ENCODE data around the gene NFIL3.

Gene NFIL3

DNA sequence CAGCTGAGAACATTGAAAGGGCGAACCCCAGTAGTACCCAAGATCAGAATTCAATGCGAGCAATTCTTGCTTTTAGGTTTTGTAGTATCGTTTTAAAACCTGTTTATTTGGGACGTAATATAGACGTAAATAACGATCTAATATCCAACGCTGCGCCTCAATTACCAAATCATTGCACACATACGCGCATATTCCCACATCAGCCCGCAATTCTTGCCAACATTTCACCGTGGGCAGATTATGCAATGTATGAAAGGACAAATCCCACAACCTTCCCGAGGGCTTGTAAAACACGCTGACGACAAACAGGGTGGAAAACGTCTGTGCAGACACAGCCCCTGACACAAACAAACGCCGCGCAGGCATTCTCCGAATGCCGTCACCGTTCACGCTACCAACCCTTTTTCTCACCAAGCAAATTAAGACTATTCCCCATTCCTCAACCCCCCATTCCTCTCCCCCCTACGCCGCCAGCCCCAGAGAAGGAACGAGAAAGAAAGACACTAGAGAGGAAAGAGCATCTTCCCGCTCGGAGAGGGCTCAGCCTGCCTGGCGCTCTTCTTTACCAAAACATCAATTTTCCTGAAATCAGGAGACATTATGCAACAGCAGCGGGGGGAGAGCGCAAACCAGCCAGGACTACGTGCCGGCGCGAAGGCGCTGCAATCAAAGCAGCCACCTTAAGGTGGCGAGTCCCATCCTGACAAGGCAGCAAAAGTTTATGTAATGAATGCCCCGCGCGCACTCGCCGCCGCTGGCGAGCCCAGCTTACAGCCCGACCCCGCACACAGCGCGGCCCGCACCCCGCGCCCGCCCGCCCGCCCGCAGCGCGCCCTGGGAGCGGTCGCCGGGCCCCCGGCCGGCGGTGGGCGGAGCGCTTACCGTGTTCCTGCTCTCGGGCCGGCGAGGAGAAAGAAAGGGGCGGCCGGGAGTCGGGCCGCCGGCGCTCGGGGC is 597 bp downstream of the NFIL3 start:
- H3K36me3 ChIP-seq (ENCODE audit: control insufficient read depth in 5 of 5, insufficient read depth in 5 of 5, low read length in 5 of 5) = no peaks in the 10 kb centered on the region
- H3K9ac ChIP-seq (ENCODE audit: low read length in 5 of 5) = peak overlapping the region; percentile 69 to 98 (median 96)
- peaks cover 6 to 67% (median 47%) of the 10 kb centered on the region in 5 donors for H3K4me1 ChIP-seq (ENCODE audit: control insufficient read depth in 5 of 5, insufficient read depth in 5 of 5, low read length in 5 of 5)
- H3K27me3 ChIP-seq (ENCODE audit: control insufficient read depth in 5 of 5, insufficient read depth in 4 of 5, low read length in 5 of 5) = no peaks in the 10 kb centered on the region
- peak overlapping the region; percentile 96 for H3K27ac ChIP-seq (ENCODE audit: low read depth, low read length)
- no peaks in the 10 kb centered on the region for H3K9me3 ChIP-seq (ENCODE audit: control insufficient read depth in 5 of 5, low read length in 5 of 5)
- peak overlapping the region; percentile 85 to 96 (median 93) for H3K4me3 ChIP-seq (ENCODE audit: low read depth in 1 of 5, low read length in 5 of 5)

DNA sequence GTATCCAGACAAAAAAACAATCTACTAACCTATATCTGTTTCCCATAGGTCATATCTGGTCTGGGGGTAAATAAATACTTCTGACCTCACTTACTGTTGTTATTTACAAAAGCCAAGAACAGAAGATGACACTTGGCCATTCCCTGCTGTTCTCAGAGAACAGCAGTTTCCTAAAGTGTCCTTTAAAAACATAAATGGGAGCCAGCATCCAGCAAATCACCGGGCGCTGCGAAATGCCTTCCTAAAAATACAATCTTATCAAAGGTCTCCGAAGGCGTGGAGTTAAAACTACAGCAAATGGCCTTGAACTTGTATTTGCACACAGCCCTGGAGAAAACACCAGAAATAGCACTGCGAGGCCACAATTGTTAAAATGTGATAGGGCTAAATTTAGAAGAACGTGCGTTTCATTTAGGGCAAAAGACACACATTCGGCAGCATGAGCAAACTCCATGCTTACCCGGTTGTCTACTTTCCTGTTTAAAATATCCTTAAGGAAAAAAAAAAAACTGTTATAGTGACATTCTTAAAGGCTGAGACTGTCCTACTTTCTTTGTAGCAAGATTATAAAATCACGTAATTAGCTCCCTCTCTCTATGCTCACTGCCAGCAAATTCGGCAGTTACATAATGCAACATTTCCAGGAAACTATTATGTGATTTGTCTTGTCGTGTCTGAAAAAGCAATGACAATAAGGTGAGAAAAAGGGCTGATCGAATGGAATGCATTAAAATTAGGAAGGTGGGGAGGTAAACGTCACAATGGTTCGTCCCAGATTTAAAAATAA is 1.5 kb downstream of the NFIL3 start:
- Histone ChIP-seq H3K27me3 (ENCODE audit: control insufficient read depth in 5 of 5, insufficient read depth in 4 of 5, low read length in 5 of 5) (no peaks in the 10 kb centered on the region), H3K9me3 (ENCODE audit: control insufficient read depth in 5 of 5, low read length in 5 of 5) (no peaks in the 10 kb centered on the region), H3K9ac (ENCODE audit: low read length in 5 of 5) (peak overlapping the region; percentile 69 to 98 (median 96)), H3K27ac (ENCODE audit: low read depth, low read length) (peak overlapping the region; percentile 96), H3K36me3 (ENCODE audit: control insufficient read depth in 5 of 5, insufficient read depth in 5 of 5, low read length in 5 of 5) (no peaks in the 10 kb centered on the region), H3K4me3 (ENCODE audit: low read depth in 1 of 5, low read length in 5 of 5) (peak overlapping the region; percentile 85 to 96 (median 93)), H3K4me1 (ENCODE audit: control insufficient read depth in 5 of 5, insufficient read depth in 5 of 5, low read length in 5 of 5) (peaks cover 8 to 67% (median 52%) of the 10 kb centered on the region in 5 donors)

DNA sequence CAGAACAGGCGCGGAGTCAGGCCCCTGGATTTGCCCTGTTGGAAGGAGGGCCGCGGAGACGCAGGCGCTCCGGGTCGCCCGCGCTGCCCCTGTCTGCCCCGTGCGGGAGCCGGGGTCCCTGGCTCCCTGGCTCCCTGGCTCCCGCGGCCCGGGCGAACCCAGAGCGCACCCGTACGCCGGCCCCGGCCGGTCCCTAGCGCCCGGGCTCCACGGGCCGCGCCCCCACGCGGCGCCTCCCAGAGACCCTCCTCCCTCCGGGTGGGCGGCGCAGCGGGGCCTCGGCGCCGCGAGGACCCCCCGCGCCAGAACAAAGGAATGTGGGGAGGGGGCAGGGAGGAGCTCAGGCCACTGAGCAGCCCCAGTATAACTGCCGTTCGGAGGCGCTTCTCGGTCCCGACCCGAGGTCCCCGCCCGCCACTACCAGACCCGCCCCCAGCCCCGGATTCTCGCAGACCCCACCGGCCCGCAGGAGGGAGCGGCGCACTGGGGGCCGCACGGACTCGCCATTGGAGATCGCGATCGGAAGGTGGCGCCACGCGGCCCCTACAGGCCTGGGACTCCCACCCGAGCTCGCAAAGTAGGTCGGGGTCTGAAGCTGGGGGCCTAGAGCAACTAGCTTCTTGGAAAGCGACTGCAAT is 2.4 kb downstream of the NFIL3 start:
- Histone ChIP-seq H3K4me3 (ENCODE audit: low read depth in 1 of 5, low read length in 5 of 5) (peak overlapping the region; percentile 85 to 96 (median 93)), H3K9ac (ENCODE audit: low read length in 5 of 5) (peak overlapping the region; percentile 69 to 98 (median 96)), H3K27ac (ENCODE audit: low read depth, low read length) (peak overlapping the region; percentile 96), H3K9me3 (ENCODE audit: control insufficient read depth in 5 of 5, low read length in 5 of 5) (no peaks in the 10 kb centered on the region), H3K36me3 (ENCODE audit: control insufficient read depth in 5 of 5, insufficient read depth in 5 of 5, low read length in 5 of 5) (no peaks in the 10 kb centered on the region), H3K4me1 (ENCODE audit: control insufficient read depth in 5 of 5, insufficient read depth in 5 of 5, low read length in 5 of 5) (peaks cover 8 to 67% (median 55%) of the 10 kb centered on the region in 5 donors), H3K27me3 (ENCODE audit: control insufficient read depth in 5 of 5, insufficient read depth in 4 of 5, low read length in 5 of 5) (no peaks in the 10 kb centered on the region)

DNA sequence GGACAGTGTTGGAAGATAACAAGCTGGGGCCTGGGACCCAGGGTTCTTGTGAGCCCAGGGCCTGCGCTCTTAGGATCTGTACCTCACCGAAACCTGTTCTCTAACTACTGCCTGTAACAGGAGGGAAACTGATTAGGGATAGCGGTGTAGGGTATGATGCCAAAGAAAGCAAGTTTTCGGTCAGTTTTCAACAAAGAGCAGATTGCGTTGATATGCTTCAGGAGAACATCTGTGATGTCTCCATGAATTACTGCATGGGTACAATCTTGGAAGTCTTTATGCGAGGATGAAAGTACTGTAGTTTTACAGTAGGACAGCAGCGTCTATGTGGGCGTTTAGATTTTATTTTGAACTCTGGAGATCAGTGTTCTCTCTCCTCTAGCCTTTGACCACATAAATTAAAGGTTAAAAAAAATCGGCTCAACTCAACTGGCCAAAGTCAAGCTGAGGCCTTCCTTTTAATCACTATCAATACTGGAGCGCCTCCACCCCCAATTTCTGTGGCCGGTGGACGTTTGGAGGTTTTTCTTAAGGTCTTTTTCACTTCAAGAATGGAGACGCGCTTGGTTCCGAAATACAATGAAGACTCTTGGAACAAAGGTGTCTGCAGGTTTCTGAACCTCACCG is 3.0 kb downstream of the NFIL3 start:
- no peaks in the 10 kb centered on the region for H3K36me3 ChIP-seq (ENCODE audit: control insufficient read depth in 5 of 5, insufficient read depth in 5 of 5, low read length in 5 of 5)
- H3K27me3 ChIP-seq (ENCODE audit: control insufficient read depth in 5 of 5, insufficient read depth in 4 of 5, low read length in 5 of 5) = no peaks in the 10 kb centered on the region
- H3K9ac ChIP-seq (ENCODE audit: low read length in 5 of 5) = peak overlapping the region; percentile 12 to 98 (median 68)
- H3K9me3 ChIP-seq (ENCODE audit: control insufficient read depth in 5 of 5, low read length in 5 of 5) = no peaks in the 10 kb centered on the region
- peak overlapping the region; percentile 50 to 96 (median 92) for H3K4me3 ChIP-seq (ENCODE audit: low read depth in 1 of 5, low read length in 5 of 5)
- H3K4me1 ChIP-seq (ENCODE audit: control insufficient read depth in 5 of 5, insufficient read depth in 5 of 5, low read length in 5 of 5) = peaks cover 8 to 67% (median 58%) of the 10 kb centered on the region in 5 donors
- H3K27ac ChIP-seq (ENCODE audit: low read depth, low read length) = peak overlapping the region; percentile 96

DNA sequence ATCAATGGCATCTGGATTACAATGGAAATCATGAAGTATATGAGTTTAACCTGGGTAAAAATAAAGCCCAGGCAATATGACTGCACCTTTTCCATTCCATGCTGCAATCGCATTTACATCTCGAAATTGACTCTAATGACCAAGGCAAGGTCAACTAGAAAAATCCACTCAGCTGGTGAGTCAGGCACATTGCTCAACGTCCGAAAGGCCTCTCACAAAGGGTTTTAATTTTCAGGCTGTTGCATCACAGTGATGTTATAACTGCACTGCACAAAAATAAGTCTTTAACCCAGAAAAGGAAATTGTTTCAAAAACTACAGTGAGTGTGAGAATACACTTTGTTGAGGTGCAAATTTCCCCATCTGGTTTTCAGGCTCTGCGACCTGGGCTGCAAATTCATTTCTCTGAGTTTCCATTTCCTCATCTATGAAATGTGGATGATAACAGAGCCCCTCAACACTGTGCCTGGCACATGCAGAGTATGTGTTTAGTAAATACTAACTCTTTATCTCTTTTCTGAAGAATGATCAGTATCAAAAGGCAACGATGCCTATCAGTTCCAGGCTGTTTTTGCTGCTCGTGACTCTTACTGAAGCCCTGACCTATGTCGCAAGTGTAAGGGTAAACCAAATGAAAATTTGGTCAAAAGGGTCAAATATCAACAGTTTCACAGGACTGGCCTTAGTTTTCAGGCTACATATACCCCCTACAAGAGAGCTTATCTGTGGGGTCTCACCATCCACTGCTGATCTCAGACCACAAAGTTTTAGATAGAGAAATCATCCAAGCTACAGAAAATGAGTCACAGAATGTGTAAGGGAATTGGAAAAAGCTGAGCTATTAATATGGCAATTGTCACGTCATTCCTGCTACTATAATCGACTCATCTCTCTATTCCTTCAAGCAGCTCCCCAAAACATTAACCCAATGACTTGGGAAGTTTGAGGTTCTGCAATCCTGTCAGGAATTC is 4.1 kb downstream of the NFIL3 start:
- H3K9ac ChIP-seq (ENCODE audit: low read length in 5 of 5) = peak overlapping the region in 4 of 5 donors; percentile 20 to 98 (median 49)
- H3K36me3 ChIP-seq (ENCODE audit: control insufficient read depth in 5 of 5, insufficient read depth in 5 of 5, low read length in 5 of 5) = peaks cover 0 to 3% (median 0%) of the 10 kb centered on the region in 5 donors
- H3K4me1 ChIP-seq (ENCODE audit: control insufficient read depth in 5 of 5, insufficient read depth in 5 of 5, low read length in 5 of 5) = peaks cover 8 to 57% (median 51%) of the 10 kb centered on the region in 5 donors
- H3K4me3 ChIP-seq (ENCODE audit: low read depth in 1 of 5, low read length in 5 of 5) = peak overlapping the region in 4 of 5 donors; percentile 7 to 37 (median 22)
- no peaks in the 10 kb centered on the region for H3K27me3 ChIP-seq (ENCODE audit: control insufficient read depth in 5 of 5, insufficient read depth in 4 of 5, low read length in 5 of 5)
- H3K27ac ChIP-seq (ENCODE audit: low read depth, low read length) = peak overlapping the region; percentile 96
- no peaks in the 10 kb centered on the region for H3K9me3 ChIP-seq (ENCODE audit: control insufficient read depth in 5 of 5, low read length in 5 of 5)

DNA sequence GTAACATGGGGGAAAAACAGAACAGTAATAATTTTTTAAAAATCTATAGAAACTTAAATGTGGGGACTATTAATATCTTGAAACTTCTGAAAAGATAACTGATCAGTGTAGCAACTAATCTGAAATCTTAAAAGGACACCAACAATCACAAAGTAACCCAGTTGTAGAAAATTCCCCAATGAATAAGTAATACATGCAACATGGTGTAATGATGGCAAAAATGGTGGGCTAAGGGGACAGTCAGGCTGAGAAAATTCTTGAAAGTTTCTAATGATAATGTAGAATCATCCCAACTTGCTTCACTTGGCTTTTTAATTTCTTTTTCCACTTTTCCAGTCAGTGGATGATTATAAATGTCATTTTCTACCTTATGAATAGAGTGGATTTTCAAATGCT is 5.4 kb downstream of the NFIL3 start:
- no peaks in the 10 kb centered on the region for H3K9me3 ChIP-seq (ENCODE audit: control insufficient read depth in 5 of 5, low read length in 5 of 5)
- no peak overlapping the region for H3K4me3 ChIP-seq (ENCODE audit: low read depth in 1 of 5, low read length in 5 of 5)
- peaks cover 0 to 3% (median 0%) of the 10 kb centered on the region in 5 donors for H3K36me3 ChIP-seq (ENCODE audit: control insufficient read depth in 5 of 5, insufficient read depth in 5 of 5, low read length in 5 of 5)
- H3K27me3 ChIP-seq (ENCODE audit: control insufficient read depth in 5 of 5, insufficient read depth in 4 of 5, low read length in 5 of 5) = no peaks in the 10 kb centered on the region
- H3K9ac ChIP-seq (ENCODE audit: low read length in 5 of 5) = peak overlapping the region in 3 of 5 donors; percentile 7 to 98 (median 28)
- peaks cover 8 to 54% (median 48%) of the 10 kb centered on the region in 5 donors for H3K4me1 ChIP-seq (ENCODE audit: control insufficient read depth in 5 of 5, insufficient read depth in 5 of 5, low read length in 5 of 5)
- H3K27ac ChIP-seq (ENCODE audit: low read depth, low read length) = peak overlapping the region; percentile 96

DNA sequence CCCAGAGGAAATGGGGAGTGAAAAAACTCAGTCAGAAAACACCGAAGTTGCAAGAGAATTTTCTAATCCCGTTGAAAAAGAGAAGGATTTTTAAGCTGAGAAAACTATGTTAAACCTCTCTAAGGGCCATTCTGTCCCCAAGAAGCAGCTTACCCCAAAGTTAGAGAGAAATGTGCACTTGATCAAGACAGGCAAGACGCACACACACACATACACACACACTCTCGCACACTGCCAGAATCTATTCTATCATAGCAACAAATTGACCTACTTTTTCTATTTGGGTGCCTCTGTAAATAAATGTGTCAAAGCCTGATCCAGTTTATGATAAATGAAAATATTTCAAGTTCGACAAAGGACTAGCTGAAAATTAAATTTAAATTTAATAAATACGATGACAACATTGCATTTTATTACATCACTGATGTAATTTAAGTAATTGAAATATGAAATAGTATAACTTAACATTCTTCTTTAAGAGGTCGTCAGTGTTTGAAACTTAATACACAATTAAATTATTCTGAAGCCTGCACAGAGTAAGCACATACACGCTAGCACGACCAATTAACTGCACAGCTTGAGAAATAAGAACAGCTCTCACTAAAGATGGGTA is 5.9 kb downstream of the NFIL3 start:
- no peaks in the 10 kb centered on the region for H3K9me3 ChIP-seq (ENCODE audit: control insufficient read depth in 5 of 5, low read length in 5 of 5)
- peak overlapping the region; percentile 96 for H3K27ac ChIP-seq (ENCODE audit: low read depth, low read length)
- H3K4me3 ChIP-seq (ENCODE audit: low read depth in 1 of 5, low read length in 5 of 5) = no peak overlapping the region
- H3K36me3 ChIP-seq (ENCODE audit: control insufficient read depth in 5 of 5, insufficient read depth in 5 of 5, low read length in 5 of 5) = peaks cover 0 to 3% (median 0%) of the 10 kb centered on the region in 5 donors
- no peaks in the 10 kb centered on the region for H3K27me3 ChIP-seq (ENCODE audit: control insufficient read depth in 5 of 5, insufficient read depth in 4 of 5, low read length in 5 of 5)
- H3K9ac ChIP-seq (ENCODE audit: low read length in 5 of 5) = peak overlapping the region in 3 of 5 donors; percentile 51 to 98 (median 62)
- peaks cover 6 to 55% (median 48%) of the 10 kb centered on the region in 5 donors for H3K4me1 ChIP-seq (ENCODE audit: control insufficient read depth in 5 of 5, insufficient read depth in 5 of 5, low read length in 5 of 5)

DNA sequence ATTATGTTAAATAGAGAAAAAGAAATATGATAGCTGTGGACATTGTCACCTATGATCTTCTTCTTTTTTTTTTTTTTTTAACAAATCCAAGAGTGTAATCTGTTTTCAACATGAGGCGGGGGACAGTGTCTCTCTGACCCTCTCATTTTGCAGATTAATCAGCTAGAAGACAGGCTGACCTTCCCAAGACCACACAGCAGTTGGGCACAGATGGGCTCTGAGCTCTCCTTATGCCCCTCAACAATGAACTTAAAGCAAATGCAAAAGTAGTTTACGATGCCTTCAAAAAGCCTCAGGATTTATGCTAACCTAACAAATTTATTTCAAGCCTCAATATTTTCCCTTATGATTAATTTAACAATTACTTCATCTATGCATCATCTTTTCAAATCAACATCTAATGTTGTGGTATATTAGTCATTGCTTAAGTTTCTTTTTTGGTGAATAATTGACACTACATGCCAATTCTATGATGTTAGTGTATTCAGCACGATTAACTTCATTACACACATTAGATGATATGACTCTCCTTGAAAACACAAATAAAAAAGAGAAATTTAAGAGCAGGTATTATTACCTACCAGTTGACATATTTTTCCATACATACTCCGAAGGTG is 7.4 kb downstream of the NFIL3 start:
- Histone ChIP-seq H3K27ac (ENCODE audit: low read depth, low read length) (peak overlapping the region; percentile 96), H3K36me3 (ENCODE audit: control insufficient read depth in 5 of 5, insufficient read depth in 5 of 5, low read length in 5 of 5) (peaks cover 0 to 3% (median 0%) of the 10 kb centered on the region in 5 donors), H3K9ac (ENCODE audit: low read length in 5 of 5) (peak overlapping the region in 1 of 5 donors; percentile 98), H3K4me3 (ENCODE audit: low read depth in 1 of 5, low read length in 5 of 5) (no peak overlapping the region), H3K9me3 (ENCODE audit: control insufficient read depth in 5 of 5, low read length in 5 of 5) (no peaks in the 10 kb centered on the region), H3K4me1 (ENCODE audit: control insufficient read depth in 5 of 5, insufficient read depth in 5 of 5, low read length in 5 of 5) (peaks cover 2 to 57% (median 38%) of the 10 kb centered on the region in 5 donors), H3K27me3 (ENCODE audit: control insufficient read depth in 5 of 5, insufficient read depth in 4 of 5, low read length in 5 of 5) (no peaks in the 10 kb centered on the region)

Data from subcutaneous abdominal adipose tissue (tissue), 5 donors.